Measurements from ENCODE around the gene DEPDC7. TPM values are rescaled to one million over a fixed set of nuclear protein-coding genes. Genes with fewer than 3 reads are reported as not detected.

The DEPDC7 gene
- total RNA-seq, 1 donor from 2014 or later = 0.55 TPM

DNA sequence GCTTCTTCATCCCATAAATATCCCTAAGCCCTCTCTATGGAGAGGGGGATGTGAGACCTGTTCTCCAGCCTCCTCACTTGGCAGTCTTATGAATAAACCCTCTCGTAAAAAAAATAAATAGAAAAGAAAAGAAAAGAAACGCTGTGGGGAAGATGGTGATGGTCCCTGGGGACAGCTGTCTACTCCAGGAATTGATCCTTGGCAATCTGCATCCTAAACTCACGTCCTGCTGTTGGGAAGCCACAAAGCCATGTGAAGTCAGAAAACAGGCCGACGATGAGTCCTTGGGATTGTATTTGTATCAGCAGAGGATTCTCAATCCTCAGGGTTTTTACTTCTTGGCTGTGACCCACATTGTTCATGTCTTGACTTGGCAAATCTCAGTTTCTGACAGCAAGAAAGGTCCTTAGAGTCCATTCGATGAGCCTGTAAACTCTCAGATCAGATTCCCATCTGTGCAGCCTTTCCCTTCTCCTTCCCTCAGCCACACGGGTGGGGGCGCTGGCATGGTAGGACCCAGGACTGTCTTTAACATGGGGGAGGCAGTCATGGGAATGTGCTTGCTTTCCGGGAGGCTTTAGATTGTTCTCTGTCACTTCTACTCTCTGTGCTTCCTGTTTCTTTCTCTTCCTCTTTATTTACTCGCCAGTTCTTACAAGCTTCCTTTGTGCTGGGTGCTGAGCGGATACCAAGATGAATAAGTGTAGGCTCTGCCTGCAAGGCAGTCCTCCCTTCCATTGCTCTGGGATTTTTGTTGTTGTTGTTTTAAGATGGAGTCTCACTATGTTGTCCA is 48.6 kb downstream of the DEPDC7 start:
- Histone ChIP-seq H3K4me1 (peaks cover 24% of the 10 kb centered on the region), H3K9me3 (replicated peaks) (no peaks in the 10 kb centered on the region), H3K4me3 (no peak overlapping the region), H3K27ac (replicated peaks) (peak overlapping the region; percentile 66), H3K27me3 (ENCODE audit: low read depth) (no peaks in the 10 kb centered on the region), H3K36me3 (peaks cover 78% of the 10 kb centered on the region)
- no peak for DNase-seq
- TF ChIP-seq, protein P1, sequence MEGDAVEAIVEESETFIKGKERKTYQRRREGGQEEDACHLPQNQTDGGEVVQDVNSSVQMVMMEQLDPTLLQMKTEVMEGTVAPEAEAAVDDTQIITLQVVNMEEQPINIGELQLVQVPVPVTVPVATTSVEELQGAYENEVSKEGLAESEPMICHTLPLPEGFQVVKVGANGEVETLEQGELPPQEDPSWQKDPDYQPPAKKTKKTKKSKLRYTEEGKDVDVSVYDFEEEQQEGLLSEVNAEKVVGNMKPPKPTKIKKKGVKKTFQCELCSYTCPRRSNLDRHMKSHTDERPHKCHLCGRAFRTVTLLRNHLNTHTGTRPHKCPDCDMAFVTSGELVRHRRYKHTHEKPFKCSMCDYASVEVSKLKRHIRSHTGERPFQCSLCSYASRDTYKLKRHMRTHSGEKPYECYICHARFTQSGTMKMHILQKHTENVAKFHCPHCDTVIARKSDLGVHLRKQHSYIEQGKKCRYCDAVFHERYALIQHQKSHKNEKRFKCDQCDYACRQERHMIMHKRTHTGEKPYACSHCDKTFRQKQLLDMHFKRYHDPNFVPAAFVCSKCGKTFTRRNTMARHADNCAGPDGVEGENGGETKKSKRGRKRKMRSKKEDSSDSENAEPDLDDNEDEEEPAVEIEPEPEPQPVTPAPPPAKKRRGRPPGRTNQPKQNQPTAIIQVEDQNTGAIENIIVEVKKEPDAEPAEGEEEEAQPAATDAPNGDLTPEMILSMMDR (IDR thresholded peaks at IDR 0.05; ENCODE audit: borderline replicate concordance) = no peak
- intact Hi-C loops (cut with micrococcal nuclease) = no loop called here

DNA sequence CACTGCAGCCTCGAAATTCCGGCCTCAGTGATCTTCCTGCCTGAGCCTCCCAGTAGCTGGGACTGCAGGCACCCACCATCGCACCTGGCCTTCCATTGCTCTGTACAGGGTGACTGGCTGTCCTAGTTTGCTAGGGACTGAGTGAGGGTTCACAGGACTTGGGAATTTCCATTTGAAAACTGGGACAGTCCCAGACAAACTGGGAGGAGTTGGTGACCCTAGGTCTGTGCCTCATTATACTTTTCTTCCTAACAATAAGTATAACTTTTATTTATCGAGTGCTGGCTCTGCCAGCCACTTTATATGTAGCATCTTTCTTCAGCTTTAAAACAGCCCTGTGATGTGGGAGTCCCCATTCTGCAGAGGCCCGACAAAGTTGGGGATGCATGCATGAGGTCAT is 49.2 kb downstream of the DEPDC7 start:
- DNase-seq = no peak
- Histone ChIP-seq H3K36me3 (peaks cover 79% of the 10 kb centered on the region), H3K4me3 (no peak overlapping the region), H3K27ac (replicated peaks) (peak overlapping the region; percentile 66), H3K9me3 (replicated peaks) (no peaks in the 10 kb centered on the region), H3K27me3 (ENCODE audit: low read depth) (no peaks in the 10 kb centered on the region), H3K4me1 (peaks cover 24% of the 10 kb centered on the region)
- intact Hi-C loops (cut with micrococcal nuclease) = loop anchor here (5.0 kb wide), 1 partner anchor 103 kb away; no protein-coding TSS in a partner anchor
- TF ChIP-seq, protein P1 (IDR thresholded peaks at IDR 0.05; ENCODE audit: borderline replicate concordance) = no peak

DNA sequence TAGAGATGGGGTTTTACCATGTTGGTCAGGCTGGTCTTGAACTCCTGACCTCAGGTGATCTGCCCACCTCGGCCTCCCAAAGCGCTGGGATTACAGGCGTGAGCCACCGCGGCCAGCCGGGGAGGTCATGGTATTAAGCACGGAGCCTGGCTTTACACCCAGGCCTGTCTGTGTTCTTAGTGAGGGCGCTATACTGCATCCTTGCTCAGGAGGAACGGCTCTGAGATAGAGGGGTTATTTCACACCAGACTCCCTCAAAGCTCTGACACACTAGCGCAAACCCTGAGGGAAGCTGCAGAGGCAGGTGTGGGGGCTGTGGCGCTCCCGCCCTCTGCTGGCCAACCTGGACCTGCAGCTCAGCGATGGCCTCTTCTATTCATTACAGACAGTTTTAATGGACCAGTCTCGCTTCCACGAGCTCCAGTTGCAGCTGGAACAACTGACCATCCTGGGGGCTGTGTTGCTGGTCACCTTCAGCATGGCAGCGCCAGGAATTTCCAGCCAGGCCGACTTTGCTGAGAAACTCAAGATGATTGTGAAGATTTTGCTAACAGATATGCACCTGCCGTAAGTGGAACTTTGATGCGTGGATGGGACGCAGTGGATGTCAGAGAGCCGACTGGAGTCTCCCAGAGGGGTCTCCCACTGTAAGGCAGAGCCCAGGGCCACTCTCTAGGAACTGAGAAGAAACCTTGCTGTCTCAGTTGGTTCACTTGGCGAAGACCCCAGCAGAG is 49.9 kb downstream of the DEPDC7 start:
- H3K27ac ChIP-seq (replicated peaks) = no peak overlapping the region
- DNase-seq = peak; percentile 57

DNA sequence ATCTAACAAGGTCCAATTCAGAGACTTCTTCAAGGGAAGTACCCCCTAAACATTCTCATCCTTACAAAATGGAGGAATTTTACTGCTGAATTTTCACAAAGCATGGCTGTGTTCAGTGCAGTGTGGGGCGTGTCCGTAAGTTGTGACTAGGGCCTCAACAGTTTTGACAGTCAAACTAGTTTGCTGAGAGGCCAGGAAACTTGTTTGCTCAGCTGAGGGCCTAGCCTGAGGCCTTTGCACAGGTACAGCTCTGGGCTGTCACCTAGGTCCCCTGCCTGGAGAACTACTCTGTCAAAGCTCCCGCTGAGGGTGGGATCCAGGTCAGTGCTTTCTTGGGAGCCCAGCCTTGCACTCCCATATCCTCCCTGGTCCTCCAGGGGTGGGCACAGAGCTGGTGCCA is 51.6 kb downstream of the DEPDC7 start:
- no peaks in the 10 kb centered on the region for H3K27me3 ChIP-seq (ENCODE audit: low read depth)
- no peak overlapping the region for H3K4me3 ChIP-seq
- TF ChIP-seq, protein P1 (IDR thresholded peaks at IDR 0.05; ENCODE audit: borderline replicate concordance) = no peak
- H3K4me1 ChIP-seq = peaks cover 24% of the 10 kb centered on the region
- H3K9me3 ChIP-seq (replicated peaks) = no peaks in the 10 kb centered on the region
- intact Hi-C loops (cut with micrococcal nuclease) = loop anchor here (5.0 kb wide), 1 partner anchor 105 kb away; no protein-coding TSS in a partner anchor
- H3K36me3 ChIP-seq = peaks cover 79% of the 10 kb centered on the region
- no peak for DNase-seq
- H3K27ac ChIP-seq (replicated peaks) = no peak overlapping the region

More for the DNA sequence above, 49.9 kb downstream of the DEPDC7 start:
- H3K36me3 ChIP-seq = peaks cover 77% of the 10 kb centered on the region
- H3K9me3 ChIP-seq (replicated peaks) = no peaks in the 10 kb centered on the region
- peaks cover 24% of the 10 kb centered on the region for H3K4me1 ChIP-seq
- no peaks in the 10 kb centered on the region for H3K27me3 ChIP-seq (ENCODE audit: low read depth)
- intact Hi-C loops (cut with micrococcal nuclease) = loop anchor here (5.0 kb wide), 1 partner anchor 103 kb away; no protein-coding TSS in a partner anchor
- no peak overlapping the region for H3K4me3 ChIP-seq
- TF ChIP-seq, protein P1 (IDR thresholded peaks at IDR 0.05; ENCODE audit: borderline replicate concordance) = peak; percentile 88

DNA sequence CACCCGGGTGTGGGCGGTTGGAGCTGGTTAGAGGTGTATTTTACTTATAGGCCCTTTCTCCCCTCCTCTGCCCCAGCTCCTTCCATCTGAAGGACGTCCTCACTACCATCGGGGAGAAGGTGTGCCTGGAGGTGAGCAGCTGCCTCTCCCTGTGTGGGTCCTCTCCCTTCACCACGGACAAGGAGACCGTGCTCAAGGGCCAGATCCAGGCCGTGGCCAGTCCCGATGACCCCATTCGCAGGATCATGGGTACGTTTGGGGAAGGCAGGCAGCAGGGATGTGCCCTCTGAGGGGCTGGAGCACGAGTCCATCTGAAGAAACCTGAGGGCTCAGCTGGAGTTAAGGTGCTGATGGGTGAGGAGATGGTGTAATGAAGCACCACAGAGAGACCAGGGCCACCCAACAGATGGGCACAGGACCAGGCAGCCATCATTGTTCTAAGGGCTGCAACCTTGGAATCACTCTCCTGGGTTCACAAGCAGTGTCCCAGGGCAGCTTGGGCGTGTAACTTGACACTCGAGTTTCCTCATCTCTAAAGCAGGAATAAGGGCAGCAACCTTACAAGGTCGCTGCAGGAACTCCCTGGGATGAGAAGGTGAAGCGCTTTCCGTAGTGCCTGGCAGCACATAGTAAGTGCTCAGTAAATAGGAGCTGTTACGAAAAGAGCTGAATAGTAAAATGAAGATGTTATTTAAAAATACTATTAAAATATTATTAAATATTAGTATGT is 53.1 kb downstream of the DEPDC7 start:
- DNase-seq = no peak
- intact Hi-C loops (cut with micrococcal nuclease) = loop anchor here (5.0 kb wide), 1 partner anchor 106 kb away; no protein-coding TSS in a partner anchor
- Histone ChIP-seq H3K4me3 (no peak overlapping the region), H3K4me1 (peaks cover 18% of the 10 kb centered on the region), H3K27me3 (ENCODE audit: low read depth) (no peaks in the 10 kb centered on the region), H3K27ac (replicated peaks) (no peak overlapping the region), H3K9me3 (replicated peaks) (no peaks in the 10 kb centered on the region), H3K36me3 (peaks cover 85% of the 10 kb centered on the region)
- TF ChIP-seq, protein P1 (IDR thresholded peaks at IDR 0.05; ENCODE audit: borderline replicate concordance) = no peak
